Activated CD4-positive, alpha-beta T cell treated with anti-CD3 and anti-CD28 coated beads for 4 hours (primary cell): Measurements from ENCODE around the gene URM1.
"Not testable (repeated sequence)": the region's sequence is repeated elsewhere in the genome, so short reads cannot be mapped to it uniquely, and the experiment has no call there.

Experiments used
- DNase-seq, 2 donors: peaks; one replicate each; pipeline ENCODE4 v3.0.0-alpha.2; 2020

URM1 gene

DNA sequence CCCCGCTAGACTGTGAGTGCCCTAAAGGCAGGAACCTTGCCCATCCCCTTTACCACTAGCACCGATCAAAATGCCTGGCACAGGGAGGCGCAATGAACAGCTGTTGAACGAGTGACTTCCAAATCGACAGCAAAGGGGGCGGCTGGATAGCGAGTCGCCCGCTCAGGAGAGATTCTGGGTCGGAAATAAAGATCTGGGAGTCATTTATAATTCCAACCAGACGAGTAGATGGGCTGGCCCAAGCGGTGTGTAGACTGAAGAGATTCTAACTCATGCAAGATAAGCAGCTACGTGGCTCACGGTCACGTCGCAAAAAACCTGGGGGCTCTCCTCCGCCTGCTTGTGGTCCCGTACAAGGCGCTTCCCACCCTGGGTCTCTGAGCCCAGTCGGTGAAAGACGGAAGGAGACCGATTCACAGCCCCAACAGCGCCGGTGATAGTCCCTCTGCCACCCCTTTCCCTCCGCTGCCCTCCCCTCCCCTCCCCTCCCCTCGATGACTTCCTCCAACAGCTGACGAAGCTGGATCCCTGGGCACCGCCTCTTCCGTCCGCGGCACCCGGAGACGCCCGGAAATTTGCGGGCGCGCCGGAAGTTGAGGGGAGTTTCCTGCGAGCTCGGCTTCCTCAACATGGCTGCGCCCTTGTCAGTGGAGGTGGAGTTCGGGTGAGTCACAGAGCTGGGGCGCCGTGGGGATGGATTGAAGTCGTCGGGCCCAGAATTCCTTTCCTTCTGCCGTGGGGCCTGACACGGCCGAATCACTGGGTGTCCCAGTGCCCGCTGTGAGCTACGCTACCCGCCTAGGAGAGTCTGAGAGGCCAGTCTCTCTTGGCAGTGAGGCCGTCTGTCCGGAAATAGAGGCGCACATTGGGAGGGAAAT lies at the start of gene URM1:
Gene URM1 (plus strand): TSS at position 623 of the 878 bp plus-strand sequence. CDS start 7 bp downstream, at position 630.
- DNase-seq, result peak; percentile 93

DNA sequence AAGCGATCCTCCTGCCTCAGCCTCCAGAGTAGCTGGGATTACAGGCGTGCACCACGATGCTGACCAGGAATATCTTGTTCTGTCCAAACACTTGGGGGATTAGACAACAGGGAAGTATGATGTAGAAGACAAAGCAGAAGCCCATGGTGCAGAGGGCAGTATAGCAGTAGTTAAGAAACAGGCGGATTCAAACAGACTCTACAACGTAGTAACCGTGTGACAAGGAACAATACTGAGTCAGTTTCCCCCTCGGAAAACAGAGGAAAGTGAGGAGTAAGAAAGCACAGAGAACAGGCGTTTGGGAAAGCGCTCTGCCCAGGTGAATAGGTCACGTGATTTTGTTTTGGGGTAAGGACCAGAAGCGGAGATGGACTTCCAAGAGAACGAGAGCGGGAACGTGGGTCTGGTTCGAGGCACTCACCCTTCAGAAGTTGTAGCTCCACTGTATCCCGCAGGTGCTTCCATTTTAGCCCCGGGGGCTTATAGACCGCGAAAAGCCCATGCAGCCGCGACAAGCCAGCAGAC lies 49.2 kb upstream of the URM1 start:
- DNase-seq, result no peak

DNA sequence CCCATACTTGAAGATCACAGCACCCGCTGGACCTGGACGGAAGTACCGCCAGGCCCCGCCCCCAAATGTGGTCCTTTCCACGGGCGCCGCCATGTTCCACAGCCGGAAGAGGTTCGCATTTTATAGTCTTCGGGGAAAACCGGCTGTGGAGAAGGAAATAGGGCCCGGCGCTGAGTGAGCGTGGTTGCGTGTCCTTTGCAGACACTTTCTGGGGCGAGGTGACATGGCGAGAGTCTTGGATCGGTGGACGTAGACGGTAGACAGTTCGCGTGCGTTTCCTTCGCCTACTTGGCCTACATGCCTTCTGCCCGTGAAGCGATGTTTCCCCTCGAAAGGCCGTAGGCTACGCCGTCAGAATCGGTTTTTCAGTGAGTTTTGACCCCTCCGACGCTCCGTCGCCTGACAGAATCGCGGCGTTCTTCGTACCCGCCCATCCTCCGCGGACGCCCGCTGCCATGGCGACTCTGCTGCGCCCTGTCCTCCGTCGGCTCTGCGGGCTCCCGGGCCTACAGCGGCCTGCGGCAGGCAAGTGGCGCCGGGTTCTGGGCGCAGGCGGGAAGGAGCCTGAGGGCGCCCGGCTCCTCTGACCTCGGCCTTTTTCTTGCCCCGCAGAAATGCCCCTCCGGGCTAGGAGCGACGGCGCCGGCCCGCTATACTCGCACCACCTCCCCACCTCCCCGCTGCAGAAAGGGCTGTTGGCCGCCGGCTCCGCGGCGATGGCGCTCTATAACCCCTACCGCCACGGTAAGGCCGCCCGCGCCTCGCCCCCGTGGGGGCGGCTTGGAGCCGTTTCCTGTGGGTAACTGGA lies 48.6 kb upstream of the URM1 start, which contains the start of the genes COQ4 and TRUB2:
Gene COQ4 (plus strand): TSS at position 436 of the 808 bp plus-strand sequence. CDS start 20 bp downstream, at position 456.
Gene TRUB2 (minus strand): TSS at position 44 of the 808 bp plus-strand sequence. CDS start 39 bp downstream, at position 5.
- peak; percentile 92 to 94 for DNase-seq

DNA sequence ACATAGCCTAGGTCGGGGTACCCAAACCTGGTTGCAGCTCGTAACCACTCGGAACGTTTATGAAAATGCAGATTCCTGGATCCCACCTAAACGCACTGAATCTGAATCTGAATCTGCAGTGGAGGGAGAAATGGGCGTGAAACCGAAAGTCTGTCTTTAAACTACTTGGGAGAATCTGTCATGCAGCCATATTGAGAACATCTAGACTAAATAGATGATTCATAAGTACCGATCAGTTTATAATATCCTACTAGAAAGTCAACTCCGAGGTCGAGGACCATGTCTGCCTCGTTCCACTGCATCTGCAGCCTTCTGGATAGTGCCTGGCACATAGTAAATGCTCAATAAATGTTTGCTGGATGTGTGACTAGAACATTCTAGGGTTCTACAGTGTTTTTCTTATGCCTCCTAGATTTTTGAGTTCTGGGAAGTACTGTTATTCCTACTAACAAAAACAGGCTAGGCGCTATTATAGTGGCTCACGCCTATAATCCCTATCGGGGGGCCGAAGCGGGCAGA lies 47.9 kb upstream of the URM1 start:
- DNase-seq, result no peak

DNA sequence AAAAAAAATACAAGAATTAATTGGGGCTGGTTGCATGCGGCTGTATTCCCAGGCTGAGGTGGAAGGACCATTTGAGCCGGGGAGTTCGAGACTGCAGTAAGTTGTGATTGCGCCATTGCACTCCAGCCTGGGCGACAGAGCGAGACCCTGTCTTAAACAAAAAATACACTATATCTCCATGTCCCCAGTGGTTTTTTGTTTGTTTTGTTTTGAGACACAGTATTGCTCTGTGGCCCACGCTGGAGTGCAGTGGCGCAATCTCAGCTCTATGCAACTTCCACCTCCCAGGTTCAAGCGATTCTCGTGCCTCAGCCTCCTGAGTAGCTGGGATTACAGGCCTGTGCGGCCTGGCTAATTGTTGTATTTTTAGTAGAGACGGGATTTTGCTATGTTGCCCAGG lies 47.4 kb upstream of the URM1 start:
- no peak for DNase-seq

DNA sequence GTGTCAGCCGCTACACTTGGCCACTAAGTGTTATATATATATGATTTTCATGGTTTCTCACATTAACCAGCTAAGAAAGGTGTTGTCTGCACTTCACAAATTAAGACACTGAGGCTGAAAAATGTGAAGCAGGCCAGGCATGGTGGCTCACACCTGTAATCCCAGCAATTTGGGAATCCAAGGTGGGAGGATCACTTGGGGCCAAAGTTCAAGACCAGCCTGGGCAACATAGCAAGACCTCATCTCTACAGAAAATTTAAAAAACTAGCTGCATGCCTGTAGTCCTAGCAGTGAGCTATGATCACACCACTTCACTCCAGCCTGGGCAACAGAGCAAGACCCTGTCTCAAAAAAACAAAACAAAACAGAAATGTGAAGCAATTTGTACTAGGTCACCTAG lies 46.8 kb upstream of the URM1 start:
- DNase-seq, result no peak

DNA sequence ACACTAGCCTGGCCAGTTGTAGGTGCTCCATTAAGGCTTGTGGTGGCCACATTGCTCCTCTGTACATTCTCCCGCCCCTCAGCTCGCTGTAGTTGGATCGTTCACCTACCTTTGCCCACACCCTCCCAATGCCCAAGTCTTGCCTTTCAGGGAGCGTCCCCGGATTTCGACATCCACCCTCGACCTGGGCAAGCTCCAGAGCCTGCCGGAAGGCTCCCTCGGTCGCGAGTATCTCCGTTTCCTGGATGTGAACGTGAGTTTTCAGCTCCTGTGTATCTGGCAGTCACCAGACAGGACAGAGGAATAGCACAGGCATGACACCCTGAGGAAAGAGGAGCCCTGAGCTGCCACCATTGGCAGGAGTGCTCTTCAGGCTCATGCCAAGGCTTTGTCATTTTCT lies 45.5 kb upstream of the URM1 start:
- no peak for DNase-seq

DNA sequence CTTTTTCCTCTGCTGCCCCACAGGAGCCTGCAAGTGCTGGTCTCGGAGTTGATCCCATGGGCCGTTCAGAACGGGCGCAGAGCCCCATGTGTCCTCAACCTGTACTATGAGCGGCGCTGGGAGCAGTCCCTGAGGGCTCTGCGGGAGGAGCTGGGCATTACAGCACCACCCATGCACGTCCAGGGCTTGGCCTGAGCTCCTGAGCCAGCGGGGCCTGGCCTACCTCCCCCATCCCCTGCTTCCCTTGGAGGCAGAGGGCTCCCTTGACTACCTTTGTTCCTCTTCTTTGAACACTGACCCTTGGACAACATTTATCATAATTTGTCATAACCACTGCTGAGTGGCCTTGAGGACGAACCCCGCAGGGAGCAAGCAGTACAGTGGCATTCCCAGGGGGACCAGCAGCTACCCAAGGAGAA lies 37.7 kb upstream of the URM1 start:
- no peak for DNase-seq

DNA sequence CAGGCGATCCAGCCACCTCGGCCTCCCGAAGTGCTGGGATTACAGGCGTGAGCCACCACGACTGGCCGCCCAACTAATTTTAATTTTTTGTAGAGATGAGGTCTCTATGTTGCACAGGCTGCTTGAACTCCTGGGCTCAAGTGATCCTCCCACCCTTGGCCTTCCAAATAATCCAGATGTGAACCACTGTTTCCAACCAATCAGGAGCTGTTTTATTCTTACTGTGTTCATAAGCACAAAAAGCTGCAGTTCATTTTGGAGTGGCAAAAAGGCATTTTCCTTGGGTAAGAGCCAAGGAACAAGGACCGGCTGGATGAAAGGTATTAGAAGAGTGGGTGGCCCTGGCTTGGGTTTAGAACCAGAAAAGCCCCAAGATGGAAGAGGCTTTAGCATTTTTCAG lies 36.0 kb upstream of the URM1 start:
- no peak for DNase-seq

DNA sequence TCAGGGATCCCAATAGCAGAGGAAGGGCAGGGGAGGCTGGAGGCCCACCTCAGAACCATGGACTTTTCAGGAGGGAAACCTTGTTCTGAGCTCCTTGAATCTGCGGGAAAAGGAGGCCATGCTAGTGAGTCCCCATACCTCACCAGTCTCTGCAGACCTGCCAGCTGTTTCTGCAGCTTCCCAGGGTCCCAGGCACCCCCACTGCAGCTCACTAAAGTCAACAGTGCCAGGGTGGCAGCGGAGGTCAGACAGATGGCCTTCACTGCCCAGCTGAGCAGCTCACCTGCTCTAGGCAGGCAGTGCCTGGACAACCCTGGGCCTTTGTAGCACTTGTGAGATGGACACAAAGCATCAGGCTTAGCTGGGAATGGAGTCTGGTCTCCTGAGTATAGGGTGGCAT lies 35.3 kb upstream of the URM1 start:
- no peak for DNase-seq

DNA sequence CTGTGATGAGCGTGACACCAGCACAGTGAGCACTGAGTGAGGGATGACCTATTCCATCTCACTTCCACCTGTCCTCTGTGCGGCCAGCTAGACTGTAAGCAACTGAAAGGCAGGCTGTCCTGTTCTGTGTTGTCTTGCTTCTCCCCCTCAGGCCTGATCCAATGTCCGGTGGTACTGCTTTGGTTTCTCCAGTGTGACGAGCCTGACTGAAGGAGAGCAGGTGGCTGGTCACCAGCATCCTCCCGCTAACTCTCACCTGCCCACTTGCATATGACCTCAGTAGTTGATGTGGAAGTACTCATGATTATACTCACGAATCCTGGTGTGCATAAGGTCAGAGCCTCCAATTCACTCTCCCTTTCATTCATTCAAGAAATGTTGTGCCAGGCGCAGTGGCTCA lies 33.2 kb upstream of the URM1 start:
- DNase-seq, result no peak

DNA sequence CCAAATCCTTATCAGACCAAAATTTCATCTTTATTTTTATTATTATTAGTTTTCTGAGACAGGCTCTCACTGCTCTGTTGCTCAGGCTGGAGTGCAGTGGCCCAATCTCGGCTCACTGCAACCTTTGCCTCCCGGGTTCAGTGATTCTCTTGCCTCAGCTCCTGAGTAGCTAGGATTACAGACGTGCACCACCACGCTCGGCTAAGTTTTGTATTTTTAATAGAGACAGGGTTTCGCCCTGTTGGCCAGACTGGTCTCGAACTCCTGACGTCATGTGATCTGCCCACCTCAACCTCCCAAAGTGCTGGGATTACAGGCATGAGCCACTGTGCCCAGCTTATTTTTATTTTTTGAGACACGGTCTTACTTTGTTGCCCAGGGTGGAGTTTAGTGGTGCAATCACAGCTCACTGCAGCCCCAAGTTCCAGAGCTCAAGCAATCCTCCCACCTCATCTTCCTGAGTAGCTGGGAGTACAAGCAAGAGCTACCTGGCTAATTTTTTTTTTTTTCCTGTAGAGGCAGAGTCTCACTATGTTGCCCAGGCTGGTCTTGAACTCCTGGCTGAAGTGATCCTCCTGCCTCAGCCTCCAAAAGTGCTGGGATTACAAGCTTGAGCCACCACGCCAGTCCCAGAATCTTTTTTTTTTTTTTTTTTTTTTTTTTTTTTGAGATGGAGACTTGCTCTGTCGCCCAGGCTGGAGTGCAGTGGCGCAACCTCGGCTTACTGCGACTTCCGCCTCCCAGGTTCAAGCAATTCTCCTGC lies 32.1 kb upstream of the URM1 start:
- not testable (repeated sequence) for DNase-seq

DNA sequence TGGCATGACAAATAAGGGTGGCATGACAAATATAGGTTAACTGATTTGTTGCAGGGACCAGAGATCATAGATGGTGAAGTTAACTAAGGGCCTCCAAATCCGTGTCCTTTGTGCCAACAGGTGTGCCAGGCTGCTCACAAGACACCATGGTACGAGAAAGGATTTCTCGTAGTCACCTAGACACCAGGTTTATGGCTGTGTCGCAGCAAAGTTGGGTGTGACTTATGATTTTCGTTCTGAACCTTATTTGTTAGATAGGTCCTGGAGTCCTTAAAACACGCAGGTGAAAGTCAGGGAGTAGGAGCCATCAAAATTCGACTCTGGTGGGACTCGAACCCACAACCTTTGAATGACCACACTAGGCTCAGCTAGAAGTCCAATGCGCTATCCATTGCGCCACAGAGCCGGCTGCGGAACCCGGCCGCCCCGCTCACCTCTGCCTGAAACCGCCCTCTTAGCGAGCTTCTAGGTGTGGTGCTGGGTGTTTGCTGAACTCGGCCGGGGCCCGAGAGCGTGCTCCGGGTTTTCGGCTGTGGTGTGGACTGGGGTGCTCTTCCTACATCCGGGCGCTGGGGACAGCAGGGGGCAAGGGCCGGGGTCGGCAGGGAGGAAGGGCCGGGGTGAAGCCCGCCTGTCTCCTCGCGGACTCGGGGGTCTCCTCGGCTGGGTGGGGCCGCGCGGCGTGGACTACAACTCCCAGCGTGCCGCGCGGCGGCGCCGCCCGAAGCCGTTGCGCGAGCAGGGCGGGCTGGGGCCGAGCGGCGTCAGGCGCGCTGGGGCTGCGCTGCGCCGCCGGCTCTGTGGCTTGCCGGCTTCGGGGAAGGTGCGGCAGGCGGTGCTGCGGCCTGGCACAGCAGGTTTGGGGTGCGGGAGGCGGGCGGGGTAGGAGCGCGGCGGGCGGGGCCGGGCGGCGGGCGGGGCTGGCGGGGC lies 31.1 kb upstream of the URM1 start, which contains the start of gene SLC27A4:
Gene SLC27A4 (plus strand): TSS at position 767 of the 930 bp plus-strand sequence. CDS start 2,606 bp downstream, outside the sequence.
- peak; percentile 72 to 76 for DNase-seq

DNA sequence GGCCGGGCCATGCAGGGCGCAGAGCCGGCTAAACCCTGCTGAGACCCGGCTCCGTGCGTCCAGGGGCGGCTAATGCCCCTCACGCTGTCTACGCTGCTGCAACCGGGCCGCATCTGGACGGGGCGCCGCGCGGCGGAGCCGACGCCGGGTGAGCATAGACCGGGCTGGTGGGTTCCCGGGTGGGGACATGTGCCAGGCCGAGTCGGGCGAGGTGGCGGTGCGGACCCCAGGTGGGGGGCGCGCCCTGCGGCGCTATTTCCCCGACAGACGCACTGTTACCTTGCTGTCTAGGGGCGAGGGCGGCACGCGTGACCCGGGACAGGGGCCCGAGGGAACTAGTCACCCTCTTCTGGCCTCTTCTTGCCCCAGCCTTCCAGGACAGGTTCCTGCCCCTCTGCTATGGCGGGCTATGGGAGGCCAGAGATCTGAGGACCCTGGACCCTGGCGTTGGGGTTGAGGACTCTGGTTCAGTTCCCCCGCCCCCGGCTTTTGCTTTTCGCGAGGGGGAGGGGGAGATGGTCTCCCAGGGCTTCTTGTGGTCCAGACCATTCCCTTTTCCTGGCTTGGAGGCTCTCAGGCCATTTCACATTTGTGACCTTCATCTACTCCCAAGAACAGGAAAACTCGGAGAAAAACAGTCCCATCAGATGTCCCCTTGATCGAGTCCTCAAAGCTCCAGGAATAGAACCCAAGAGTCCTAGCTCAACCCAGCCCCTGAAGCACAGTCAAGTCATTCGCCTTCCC lies 30.3 kb upstream of the URM1 start:
- no peak for DNase-seq

DNA sequence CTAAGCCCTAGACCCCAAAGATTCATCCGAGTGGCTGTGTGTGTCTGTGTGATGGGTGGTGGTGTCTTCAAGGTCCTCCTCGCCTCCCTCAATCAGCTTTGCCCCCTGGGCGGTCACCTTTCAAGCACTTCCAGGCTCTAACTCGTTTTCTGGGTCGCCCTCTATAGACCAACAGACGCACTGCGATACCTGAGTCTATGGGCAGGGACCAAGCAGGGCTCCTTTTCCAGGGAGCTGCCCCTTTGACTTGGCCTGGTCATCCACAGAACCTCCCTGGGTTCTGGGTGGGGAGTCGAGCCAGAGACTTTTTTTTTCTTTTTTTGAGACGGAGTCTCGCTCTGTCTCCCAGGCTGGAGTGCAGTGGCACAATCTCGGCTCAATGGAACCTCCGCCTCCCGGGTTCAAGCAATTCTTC lies 29.7 kb upstream of the URM1 start:
- DNase-seq, result peak; percentile 62 to 70

DNA sequence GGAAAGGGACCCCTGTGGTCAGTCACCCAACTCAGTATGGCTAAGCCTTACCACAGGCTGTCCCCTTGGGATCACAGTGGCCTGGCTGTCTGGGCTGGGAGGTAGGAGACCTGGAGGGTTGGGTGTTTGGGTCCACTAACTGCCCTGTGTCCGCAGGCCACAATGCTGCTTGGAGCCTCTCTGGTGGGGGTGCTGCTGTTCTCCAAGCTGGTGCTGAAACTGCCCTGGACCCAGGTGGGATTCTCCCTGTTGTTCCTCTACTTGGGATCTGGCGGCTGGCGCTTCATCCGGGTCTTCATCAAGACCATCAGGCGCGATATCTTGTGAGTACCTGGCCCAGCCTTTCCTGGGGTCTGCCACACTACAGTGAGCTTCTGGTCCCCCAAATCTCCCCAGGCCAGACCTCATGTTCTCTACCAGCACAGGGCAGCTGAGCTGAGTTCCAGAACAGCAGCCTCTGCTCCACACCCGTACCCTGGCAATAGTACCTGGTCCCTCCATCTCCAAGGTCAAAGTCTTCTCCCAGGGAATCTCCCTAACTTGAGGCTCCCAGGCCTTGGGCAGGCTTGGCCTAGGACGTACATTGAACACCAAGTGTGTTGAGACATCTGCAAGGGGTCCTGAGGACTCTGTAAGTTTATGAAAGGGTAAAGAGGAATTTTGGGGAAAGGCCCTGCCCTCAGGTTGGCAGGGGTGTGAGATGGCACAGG lies 28.0 kb upstream of the URM1 start:
- no peak for DNase-seq

DNA sequence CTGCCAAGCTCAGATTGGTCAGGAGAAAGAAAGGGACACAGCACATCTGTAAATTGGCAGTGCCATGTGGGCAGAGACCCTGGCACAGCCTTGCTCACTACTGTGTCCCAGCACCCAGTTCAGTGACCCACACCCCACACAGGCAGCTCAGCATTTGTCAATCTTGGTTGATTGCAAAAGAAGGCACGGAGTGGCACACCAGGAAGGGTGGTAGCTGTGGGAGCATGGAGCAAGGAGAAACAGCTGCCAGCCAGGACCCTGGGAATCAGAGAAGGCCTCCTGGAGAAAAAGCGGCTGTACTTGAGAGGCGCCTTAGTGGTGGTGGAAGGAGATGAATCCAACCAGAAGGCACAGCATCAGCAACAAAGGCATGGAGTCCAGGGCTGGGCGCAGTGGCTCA lies 27.3 kb upstream of the URM1 start:
- DNase-seq, result no peak

DNA sequence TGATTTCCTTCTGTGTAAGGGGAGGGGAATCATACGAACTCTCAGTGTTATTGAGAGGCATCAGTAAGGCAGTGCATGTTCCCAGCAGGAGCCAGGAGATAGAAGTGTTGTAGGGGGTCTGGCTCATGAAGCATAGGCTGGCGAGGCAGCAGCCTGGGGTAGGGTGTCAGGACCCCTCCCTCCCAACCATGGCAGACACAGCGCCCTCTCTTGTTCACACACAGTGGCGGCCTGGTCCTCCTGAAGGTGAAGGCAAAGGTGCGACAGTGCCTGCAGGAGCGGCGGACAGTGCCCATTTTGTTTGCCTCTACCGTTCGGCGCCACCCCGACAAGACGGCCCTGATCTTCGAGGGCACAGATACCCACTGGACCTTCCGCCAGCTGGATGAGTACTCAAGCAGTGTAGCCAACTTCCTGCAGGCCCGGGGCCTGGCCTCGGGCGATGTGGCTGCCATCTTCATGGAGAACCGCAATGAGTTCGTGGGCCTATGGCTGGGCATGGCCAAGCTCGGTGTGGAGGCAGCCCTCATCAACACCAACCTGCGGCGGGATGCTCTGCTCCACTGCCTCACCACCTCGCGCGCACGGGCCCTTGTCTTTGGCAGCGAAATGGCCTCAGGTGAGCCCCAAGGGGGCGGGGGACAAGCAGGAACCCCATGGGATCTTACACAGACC lies 26.1 kb upstream of the URM1 start:
- DNase-seq, result no peak

DNA sequence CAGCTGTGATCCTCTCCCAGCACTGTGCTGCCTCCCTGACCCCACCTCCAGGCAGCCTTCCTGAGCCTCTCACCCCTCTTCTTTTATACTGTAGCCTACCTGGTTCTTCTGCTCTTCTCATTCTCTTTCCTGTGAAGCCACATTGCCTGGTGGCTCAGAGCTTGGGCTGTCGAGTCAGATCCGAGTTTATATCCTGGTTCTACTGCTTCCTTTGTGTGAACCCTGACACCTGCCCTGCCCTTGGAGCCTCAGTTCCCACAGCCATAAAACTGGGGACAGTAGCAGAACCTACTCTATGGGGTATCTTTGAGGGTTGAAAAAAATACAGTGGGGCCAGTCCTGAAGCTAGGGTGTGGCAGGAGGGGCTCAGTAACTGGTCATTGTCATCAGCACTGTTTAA lies 22.0 kb upstream of the URM1 start:
- DNase-seq, result no peak
